GF-D8 (cell line): ENCODE measurements around the gene FAS.

Experiments used
- DNase-seq: peaks from one replicate; lab custom pipeline; 2025; lab: John Stamatoyannopoulos, UW

FAS gene

GRCh38 chr10:88971221-88972061 lies 19.2 kb upstream of the FAS start:
- DNase-seq: no peak

- no peak for DNase-seq
Measured at GRCh38 chr10:88974012-88974411, 16.6 kb upstream of the FAS start.

- DNase-seq: no peak
Measured at GRCh38 chr10:88974446-88975376, 15.9 kb upstream of the FAS start.

- DNase-seq: no peak
Measured at GRCh38 chr10:88975377-88975720, 15.2 kb upstream of the FAS start.

- no peak for DNase-seq
Measured at GRCh38 chr10:88978463-88978862, 12.1 kb upstream of the FAS start.

GRCh38 chr10:88979153-88979562 lies 11.4 kb upstream of the FAS start:
- no peak for DNase-seq

GRCh38 chr10:88979603-88980002 lies 11.0 kb upstream of the FAS start:
- DNase-seq: no peak

- DNase-seq: no peak
Measured at GRCh38 chr10:88980247-88980646, 10.4 kb upstream of the FAS start.

GRCh38 chr10:88980800-88981199 lies 9.8 kb upstream of the FAS start:
- no peak for DNase-seq

GRCh38 chr10:88981435-88981834 lies 9.2 kb upstream of the FAS start:
- no peak for DNase-seq

GRCh38 chr10:88982366-88982765 lies 8.2 kb upstream of the FAS start:
- no peak for DNase-seq

- no peak for DNase-seq
Measured at GRCh38 chr10:88983206-88983605, 7.4 kb upstream of the FAS start.

GRCh38 chr10:88983939-88984338 lies 6.7 kb upstream of the FAS start:
- no peak for DNase-seq

GRCh38 chr10:88984525-88984924 lies 6.1 kb upstream of the FAS start:
- DNase-seq: no peak

- no peak for DNase-seq
Measured at GRCh38 chr10:88986549-88987242, 3.9 kb upstream of the FAS start.

- no peak for DNase-seq
Measured at GRCh38 chr10:88987243-88987725, 3.3 kb upstream of the FAS start.

GRCh38 chr10:88987840-88988239 lies 2.8 kb upstream of the FAS start:
- DNase-seq: no peak

GRCh38 chr10:88989423-88989822 lies 1.2 kb upstream of the FAS start:
- no peak for DNase-seq

GRCh38 chr10:88989824-88990383 lies 694 bp upstream of the FAS start:
- DNase-seq: peak; percentile 42

- peak; percentile 15 for DNase-seq
Measured at GRCh38 chr10:88991161-88991898, 732 bp downstream of the FAS start.

- DNase-seq: no peak
Measured at GRCh38 chr10:88991899-88992320, 1.3 kb downstream of the FAS start.
